Fibroblast of pulmonary artery (primary cell): ENCODE measurements around the gene BGLAP.

ENCODE experiments used
- DNase-seq: peaks from one replicate; pipeline ENCODE4 v3.0.0-alpha.2; 2010; ENCODE audit warnings: low read depth
- H3K4me3 ChIP-seq: replicated peaks from 2 replicates; pipeline ENCODE4 v1.5.1; 2011; ENCODE audit warnings: low read depth, mild to moderate bottlenecking, control low read depth, low read length, moderate library complexity
- TF ChIP-seq, protein P1 (sequence below): IDR thresholded peaks from 2 replicates; pipeline ENCODE4 v1.5.1; 2011; ENCODE audit warnings: mild to moderate bottlenecking, control low read depth, low read length, inconsistent platforms; ENCODE audit errors: missing control alignments

BGLAP gene

DNA sequence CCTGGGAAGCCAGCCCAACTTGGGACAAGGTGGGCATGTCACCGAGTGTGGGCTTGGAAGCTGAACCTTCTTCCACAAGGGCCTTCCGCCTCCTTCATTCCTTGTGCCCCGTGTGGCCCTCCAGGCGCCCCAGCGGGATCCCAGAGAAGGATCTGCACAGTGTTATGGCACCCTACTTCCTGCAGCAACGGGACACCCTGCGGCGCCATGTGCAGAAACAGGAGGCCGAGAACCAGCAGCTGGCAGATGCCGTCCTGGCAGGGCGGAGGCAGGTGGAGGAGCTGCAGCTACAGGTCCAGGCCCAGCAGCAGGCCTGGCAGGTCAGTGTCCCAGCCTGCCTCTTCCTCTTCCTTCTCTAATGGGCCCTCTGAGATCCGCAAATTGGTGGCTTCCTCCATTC is 5.8 kb upstream of the BGLAP start:
- TF ChIP-seq, protein P1, sequence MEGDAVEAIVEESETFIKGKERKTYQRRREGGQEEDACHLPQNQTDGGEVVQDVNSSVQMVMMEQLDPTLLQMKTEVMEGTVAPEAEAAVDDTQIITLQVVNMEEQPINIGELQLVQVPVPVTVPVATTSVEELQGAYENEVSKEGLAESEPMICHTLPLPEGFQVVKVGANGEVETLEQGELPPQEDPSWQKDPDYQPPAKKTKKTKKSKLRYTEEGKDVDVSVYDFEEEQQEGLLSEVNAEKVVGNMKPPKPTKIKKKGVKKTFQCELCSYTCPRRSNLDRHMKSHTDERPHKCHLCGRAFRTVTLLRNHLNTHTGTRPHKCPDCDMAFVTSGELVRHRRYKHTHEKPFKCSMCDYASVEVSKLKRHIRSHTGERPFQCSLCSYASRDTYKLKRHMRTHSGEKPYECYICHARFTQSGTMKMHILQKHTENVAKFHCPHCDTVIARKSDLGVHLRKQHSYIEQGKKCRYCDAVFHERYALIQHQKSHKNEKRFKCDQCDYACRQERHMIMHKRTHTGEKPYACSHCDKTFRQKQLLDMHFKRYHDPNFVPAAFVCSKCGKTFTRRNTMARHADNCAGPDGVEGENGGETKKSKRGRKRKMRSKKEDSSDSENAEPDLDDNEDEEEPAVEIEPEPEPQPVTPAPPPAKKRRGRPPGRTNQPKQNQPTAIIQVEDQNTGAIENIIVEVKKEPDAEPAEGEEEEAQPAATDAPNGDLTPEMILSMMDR = no peak
- DNase-seq = no peak
- H3K4me3 ChIP-seq = no peak overlapping the region

DNA sequence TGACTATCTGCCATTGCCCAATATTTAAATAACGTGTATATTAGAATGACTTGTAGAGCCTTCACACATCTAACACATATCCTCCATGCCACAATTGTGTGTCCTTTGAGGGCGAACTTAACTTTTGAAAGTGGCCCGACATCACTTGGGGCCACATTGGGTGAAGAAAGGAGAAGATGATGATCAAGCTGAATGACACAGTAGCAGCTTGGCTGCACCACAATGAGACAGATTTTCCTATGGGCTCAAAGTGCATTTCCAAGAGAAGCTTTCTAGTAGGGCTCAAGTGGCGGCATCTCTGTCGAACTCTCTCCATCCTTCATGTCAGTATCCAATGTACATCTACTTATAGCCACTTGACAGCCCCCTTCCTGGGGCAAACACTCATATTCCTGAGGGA is 3.7 kb upstream of the BGLAP start:
- no peak for DNase-seq
- H3K4me3 ChIP-seq = no peak overlapping the region
- TF ChIP-seq, protein P1 = no peak

DNA sequence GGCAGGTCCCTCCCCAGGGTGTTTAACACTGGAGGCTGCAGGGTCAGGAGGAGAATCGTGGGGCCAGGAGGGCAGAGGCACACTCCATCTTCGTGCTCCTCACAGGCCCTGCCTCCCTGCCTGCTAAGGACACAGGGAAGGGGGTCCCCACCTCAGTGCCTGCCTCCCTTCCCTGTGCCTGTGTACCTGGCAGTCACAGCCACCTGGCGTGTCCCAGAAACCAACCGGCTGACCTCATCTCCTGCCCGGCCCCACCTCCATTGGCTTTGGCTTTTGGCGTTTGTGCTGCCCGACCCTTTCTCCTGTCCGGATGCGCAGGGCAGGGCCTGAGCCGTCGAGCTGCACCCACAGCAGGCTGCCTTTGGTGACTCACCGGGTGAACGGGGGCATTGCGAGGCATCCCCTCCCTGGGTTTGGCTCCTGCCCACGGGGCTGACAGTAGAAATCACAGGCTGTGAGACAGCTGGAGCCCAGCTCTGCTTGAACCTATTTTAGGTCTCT is 623 bp upstream of the BGLAP start:
- no peak for DNase-seq
- TF ChIP-seq, protein P1 = no peak
- H3K4me3 ChIP-seq = no peak overlapping the region

DNA sequence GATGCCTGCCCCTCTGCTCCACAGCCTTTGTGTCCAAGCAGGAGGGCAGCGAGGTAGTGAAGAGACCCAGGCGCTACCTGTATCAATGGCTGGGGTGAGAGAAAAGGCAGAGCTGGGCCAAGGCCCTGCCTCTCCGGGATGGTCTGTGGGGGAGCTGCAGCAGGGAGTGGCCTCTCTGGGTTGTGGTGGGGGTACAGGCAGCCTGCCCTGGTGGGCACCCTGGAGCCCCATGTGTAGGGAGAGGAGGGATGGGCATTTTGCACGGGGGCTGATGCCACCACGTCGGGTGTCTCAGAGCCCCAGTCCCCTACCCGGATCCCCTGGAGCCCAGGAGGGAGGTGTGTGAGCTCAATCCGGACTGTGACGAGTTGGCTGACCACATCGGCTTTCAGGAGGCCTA is 754 bp downstream of the BGLAP start:
- TF ChIP-seq, protein P1 = no peak
- no peak for DNase-seq
- H3K4me3 ChIP-seq = no peak overlapping the region

DNA sequence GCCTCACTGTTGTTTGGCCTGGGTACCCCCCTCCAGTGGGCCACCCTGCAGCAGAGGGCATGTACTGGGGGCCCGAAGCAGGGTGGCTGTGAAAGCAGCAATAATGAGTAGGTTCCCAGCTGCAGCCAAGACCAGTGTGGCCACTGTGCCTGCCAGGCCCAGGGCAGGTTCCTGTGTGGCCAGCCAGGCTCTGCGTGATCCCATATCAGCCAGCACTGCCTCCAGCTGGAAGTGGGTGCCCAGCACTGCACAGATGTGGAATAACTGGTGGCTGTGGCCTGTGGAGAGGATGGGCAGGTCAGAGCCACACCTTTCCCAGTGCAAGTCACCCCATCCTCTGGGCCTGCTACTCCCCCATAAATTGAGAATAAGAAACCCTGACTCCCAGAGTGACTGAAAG is 2.1 kb downstream of the BGLAP start:
- H3K4me3 ChIP-seq = no peak overlapping the region
- DNase-seq = no peak
- TF ChIP-seq, protein P1 = no peak

DNA sequence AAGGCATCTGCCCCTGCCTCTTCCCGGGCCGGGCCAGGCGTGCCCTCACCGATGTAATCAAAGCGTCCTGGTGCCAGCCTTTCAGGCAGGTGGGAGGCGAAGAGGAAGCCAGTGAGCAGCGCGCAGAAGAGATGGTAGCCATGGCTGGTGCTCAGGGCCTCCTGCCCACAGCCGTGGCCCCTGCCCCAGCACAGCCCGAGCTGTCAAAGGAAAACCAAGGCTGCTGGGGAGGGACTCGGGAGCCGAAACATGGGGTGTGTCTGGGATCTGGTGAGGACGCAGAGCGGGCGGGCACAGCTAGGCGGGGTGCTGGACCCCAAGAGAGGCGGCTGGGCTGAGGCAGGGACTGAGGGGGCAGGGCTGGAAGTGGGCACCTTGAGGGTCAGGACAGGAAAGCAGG is 2.7 kb downstream of the BGLAP start:
- DNase-seq = no peak
- H3K4me3 ChIP-seq = no peak overlapping the region
- TF ChIP-seq, protein P1 = no peak

DNA sequence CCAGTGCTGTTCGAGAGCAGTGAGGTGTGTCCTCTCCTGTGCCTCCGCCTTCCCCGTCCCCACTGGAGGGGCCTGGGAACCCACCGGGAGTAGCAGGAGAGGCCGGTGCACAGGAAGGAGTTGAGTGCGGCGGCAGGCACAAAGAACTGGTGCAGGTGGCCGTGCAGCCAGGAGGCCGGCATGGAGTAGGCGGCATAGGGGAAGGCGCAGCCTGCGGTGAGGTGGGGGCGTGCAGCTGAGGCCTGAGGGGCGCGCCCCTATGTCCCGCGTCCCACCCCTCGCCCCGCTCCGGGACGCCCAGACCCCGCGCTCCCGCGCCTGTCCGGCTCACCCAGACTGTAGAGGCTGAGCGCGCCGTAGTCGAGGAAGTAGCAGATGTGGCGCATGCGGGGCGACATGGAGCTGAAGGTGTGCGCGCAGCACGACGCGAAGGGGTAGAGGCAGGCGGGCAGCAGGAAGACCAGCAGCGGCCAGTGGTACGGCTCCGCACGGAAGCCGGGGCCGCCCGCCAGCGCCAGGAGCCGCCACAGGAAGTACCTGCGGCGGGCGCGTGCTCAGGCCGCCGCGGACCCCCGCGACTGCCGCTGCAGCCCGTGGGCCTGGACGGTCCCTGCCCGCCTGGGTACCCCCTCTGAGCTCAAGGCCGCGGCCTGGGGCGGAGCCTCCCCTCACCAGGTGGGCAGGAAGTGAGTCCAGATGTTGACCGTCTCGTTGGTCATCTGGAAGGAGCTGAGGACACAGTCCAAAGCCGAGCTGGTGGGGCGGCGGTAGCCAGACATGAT is 3.7 kb downstream of the BGLAP start:
- H3K4me3 ChIP-seq = peak overlapping the region; percentile 28
- TF ChIP-seq, protein P1 = no peak
- DNase-seq = no peak
